HEK293 (cell line): ENCODE measurements around the gene AGAP5.
"Not testable (repeated sequence)": the region's sequence is repeated elsewhere in the genome, so short reads cannot be mapped to it uniquely, and the experiment has no call there.

Experiments
- ATF2 ChIP-seq: fragments of 450-650 bp; formaldehyde crosslinking; IDR thresholded peaks from 2 replicates; pipeline ENCODE4 v1.5.1; 2016; ENCODE audit warnings: missing biosample characterization, missing genetic modification characterization, low read depth
- BCL11A ChIP-seq: fragments of 450-650 bp; formaldehyde crosslinking; IDR thresholded peaks from 2 replicates; pipeline ENCODE4 v1.5.1; 2016; ENCODE audit warnings: low read depth, missing biosample characterization, missing genetic modification characterization
- CTCF ChIP-seq: fragments of 450-650 bp; formaldehyde crosslinking; IDR thresholded peaks from 2 replicates; pipeline ENCODE4 v1.5.1; 2016; ENCODE audit warnings: missing biosample characterization, missing genetic modification characterization
- PRDM4 ChIP-seq: fragments of 450-650 bp; formaldehyde crosslinking; IDR thresholded peaks from 2 replicates; pipeline ENCODE4 v1.5.1; 2017; ENCODE audit warnings: missing biosample characterization, missing genetic modification characterization
- TCF7L2 ChIP-seq: IDR thresholded peaks from 2 replicates; pipeline ENCODE4 v1.6.1; 2011; ENCODE audit warnings: low read depth, mild to moderate bottlenecking, inconsistent platforms, low read length, moderate library complexity, borderline replicate concordance
- ZFP3 ChIP-seq: fragments of 450-650 bp; formaldehyde crosslinking; IDR thresholded peaks from 2 replicates; pipeline ENCODE4 v1.5.1; 2016; ENCODE audit warnings: low read depth, missing biosample characterization, missing genetic modification characterization
- ZNF426 ChIP-seq: fragments of 450-650 bp; formaldehyde crosslinking; IDR thresholded peaks from 2 replicates; pipeline ENCODE4 v1.5.1; 2017; ENCODE audit warnings: missing biosample characterization, missing genetic modification characterization, mild to moderate bottlenecking, inconsistent platforms, moderate library complexity
- ZNF488 ChIP-seq: fragments of 450-650 bp; formaldehyde crosslinking; IDR thresholded peaks from 2 replicates; pipeline ENCODE4 v1.5.1; 2016; ENCODE audit warnings: missing biosample characterization, missing genetic modification characterization
- ZNF580 ChIP-seq: fragments of 450-650 bp; formaldehyde crosslinking; IDR thresholded peaks from 2 replicates; pipeline ENCODE4 v1.5.1; 2016; ENCODE audit warnings: missing biosample characterization, missing genetic modification characterization
- ZNF76 ChIP-seq: fragments of 450-650 bp; formaldehyde crosslinking; IDR thresholded peaks from 2 replicates; pipeline ENCODE4; 2016; ENCODE audit warnings: low read depth, missing biosample characterization, missing genetic modification characterization, borderline replicate concordance
- ZNF830 ChIP-seq: fragments of 450-650 bp; IDR thresholded peaks from 2 replicates; pipeline ENCODE4 v1.5.0; 2018; ENCODE audit warnings: missing biosample characterization, missing genetic modification characterization, low read depth, mild to moderate bottlenecking, moderate library complexity
- ZSCAN18 ChIP-seq: fragments of 450-650 bp; formaldehyde crosslinking; IDR thresholded peaks from 2 replicates; pipeline ENCODE4 v1.5.1; 2016; ENCODE audit warnings: missing biosample characterization, missing genetic modification characterization
- ZXDB ChIP-seq: fragments of 450-650 bp; formaldehyde crosslinking; IDR thresholded peaks from 2 replicates; pipeline ENCODE4 v1.5.1; 2016; ENCODE audit warnings: missing biosample characterization, missing genetic modification characterization

GRCh38 chr10:73703924-73704323 is 6.0 kb upstream of the AGAP5 start:
- not testable (repeated sequence) for TF ChIP-seq ZSCAN18 (tag by site-specific recombination); ZNF488 (tag by site-specific recombination); CTCF (tag by site-specific recombination); ZFP3; ZNF76 (tag by site-specific recombination); TCF7L2; BCL11A (tag by site-specific recombination); ATF2 (tag by site-specific recombination); PRDM4 (tag by site-specific recombination); ZNF580 (tag by site-specific recombination); ZXDB; ZNF830 (tag by site-specific recombination); ZNF426 (tag by site-specific recombination)
